Activated CD4-positive, alpha-beta memory T cell treated with anti-CD3 and anti-CD28 coated beads for 36 hours (primary cell): ENCODE data around the gene MYZAP. TPM values are rescaled to one million over a fixed set of nuclear protein-coding genes. Genes with fewer than 3 reads are reported as not detected.

Experiments used
- CTCF ChIA-PET: fragments of 350-600 bp; sonication (Branson Sonifier 250); formaldehyde crosslinking; loops from one replicate; lab custom pipeline; 2021; ENCODE audit warnings: antibody characterized with exemption, inconsistent platforms; lab: Charles Lee
- POLR2A ChIA-PET: fragments of 350-600 bp; sonication (Branson Sonifier 250); formaldehyde crosslinking; loops from one replicate; lab custom pipeline; 2021; ENCODE audit warnings: antibody characterized with exemption; lab: Charles Lee
- DNase-seq: peaks from one replicate; pipeline ENCODE4 v3.0.0-alpha.2; 2020
- H3K27ac Mint-ChIP-seq: one replicate; pipeline ENCODE4 v1.8.0; 2021; ENCODE audit warnings: mixed read lengths
- H3K27me3 Mint-ChIP-seq: one replicate; pipeline ENCODE4 v1.8.0; 2021; ENCODE audit warnings: mixed read lengths
- H3K36me3 Mint-ChIP-seq: one replicate; pipeline ENCODE4 v1.8.0; 2021; ENCODE audit warnings: mixed read lengths
- H3K4me1 Mint-ChIP-seq: one replicate; pipeline ENCODE4 v1.8.0; 2021; ENCODE audit warnings: low read depth, mixed read lengths
- H3K4me3 Mint-ChIP-seq: one replicate; pipeline ENCODE4 v1.8.0; 2021; ENCODE audit warnings: mild to moderate bottlenecking, mixed read lengths
- H3K9me3 Mint-ChIP-seq: one replicate; pipeline ENCODE4 v1.8.0; 2021; ENCODE audit warnings: mixed read lengths
- intact Hi-C: fragments of 100-400 bp; cut with micrococcal nuclease; formaldehyde crosslinking; loops from one replicate; pipeline ENCODE4 v1.15.1; 2023
- total RNA-seq, 2 experiments: library from RNA; stranded (reverse); gene quantifications; one replicate each; pipeline ENCODE4 v1.2.3, GENCODE V29; 2021

Gene MYZAP
- total RNA-seq, 2 experiments from 2014 or later: 0.55 to 0.63 TPM

DNA sequence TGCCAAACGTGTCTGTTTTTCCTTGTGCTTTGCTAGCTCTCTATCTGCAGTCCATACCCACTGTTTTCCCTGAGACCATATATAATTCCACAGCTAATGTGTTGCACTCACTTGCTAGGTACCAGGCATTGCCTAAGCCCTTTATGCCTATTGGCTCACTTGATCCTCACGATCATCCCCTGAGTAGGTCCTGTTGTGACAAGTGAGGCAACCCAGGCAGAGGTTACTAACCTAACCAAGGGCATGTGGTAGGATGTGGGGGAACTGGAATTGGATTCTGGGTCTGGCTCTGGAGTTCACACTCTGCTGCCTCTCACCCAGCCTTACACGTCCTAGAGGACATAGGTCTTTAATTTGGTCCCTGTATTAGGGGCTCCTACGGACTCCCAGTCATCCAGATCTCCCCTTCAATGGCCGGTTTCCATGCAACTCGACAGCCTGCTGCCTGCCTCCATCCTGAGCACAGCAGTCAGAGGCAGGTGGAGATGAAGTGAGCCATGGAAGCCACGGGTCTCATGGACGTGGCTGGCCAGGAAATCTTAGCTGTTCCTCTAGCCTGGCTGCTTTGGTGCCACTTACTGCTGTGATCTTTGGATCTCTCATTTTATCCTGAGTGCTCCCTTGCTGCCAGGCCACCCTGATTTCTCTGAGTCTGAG lies 38.9 kb upstream of the MYZAP start:
- Mint-ChIP-seq H3K4me1 (no peaks in the 10 kb centered on the region), H3K27ac (no peak overlapping the region), H3K4me3 (no peak overlapping the region), H3K36me3 (no peaks in the 10 kb centered on the region), H3K9me3 (no peaks in the 10 kb centered on the region), H3K27me3 (peaks cover 3% of the 10 kb centered on the region)
- no peak for DNase-seq
- ChIA-PET POLR2A (no interaction called here), CTCF (interaction anchor here (2.4 kb wide), 1 partner anchor 7 kb away, joined by 9 read pairs; no protein-coding TSS in a partner anchor)
- intact Hi-C loops: no loop called here

DNA sequence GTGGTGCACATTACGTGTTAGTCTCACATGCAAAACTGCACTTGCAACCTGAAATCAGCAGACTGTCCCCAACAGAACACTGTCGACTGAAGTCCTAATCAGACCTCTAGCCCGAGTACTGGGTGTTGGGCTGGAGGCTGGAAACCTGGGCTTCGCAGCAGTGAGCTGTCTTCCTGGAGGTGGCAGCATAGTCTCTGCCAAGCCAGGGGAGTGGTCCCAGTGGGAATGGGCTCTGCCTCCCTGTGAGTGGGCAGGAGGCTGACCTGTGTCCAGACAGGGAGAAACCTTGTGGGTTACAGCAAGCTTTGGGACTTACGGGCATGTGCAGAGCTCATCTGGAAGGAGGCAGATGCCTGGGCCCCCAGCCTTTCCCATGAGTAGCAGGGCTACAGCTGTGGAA lies 38.2 kb upstream of the MYZAP start:
- CTCF ChIA-PET: interaction anchor here (1.3 kb wide), 1 partner anchor 10 kb away, joined by 4 read pairs; no protein-coding TSS in a partner anchor
- H3K27me3 Mint-ChIP-seq: peaks cover 4% of the 10 kb centered on the region
- H3K36me3 Mint-ChIP-seq: no peaks in the 10 kb centered on the region
- no peak overlapping the region for H3K4me3 Mint-ChIP-seq
- no peaks in the 10 kb centered on the region for H3K9me3 Mint-ChIP-seq
- H3K4me1 Mint-ChIP-seq: no peaks in the 10 kb centered on the region
- intact Hi-C loops: no loop called here
- DNase-seq: no peak
- POLR2A ChIA-PET: no interaction called here
- no peak overlapping the region for H3K27ac Mint-ChIP-seq

DNA sequence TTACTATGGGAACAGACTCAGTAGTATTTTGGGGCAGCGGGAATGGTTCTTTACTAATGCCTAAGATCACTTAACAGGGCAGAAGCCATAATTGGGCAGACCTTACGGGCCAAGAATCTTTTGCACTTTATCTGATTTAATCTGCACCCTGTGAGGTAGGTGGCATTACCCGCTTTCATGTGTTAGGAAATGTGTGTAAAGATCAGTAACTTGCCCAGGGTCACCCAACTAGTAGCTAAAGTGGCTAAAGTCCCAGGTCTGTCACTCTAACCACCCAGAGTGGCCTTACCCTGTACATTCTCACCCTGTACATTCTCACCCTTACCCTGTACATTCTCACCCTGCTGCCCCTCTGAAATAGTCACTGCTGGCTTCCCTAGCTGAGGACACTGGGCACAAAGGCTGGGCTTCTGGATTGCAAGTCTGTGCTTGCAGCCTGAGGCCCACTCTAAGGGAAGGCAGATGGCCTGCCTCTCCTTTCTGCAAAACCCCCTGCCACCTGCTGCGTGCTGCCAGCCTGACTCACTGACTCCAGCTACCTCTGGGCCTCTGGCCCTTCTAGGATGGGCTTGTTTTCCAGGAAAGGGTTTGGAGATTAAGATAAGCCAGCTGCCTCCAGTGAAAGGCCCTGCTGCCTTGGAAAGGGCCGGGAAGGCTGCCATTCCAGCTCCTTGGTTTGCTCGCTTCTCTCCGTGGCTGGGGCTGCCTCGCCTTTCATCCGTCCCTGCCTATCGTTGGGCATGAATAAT lies 37.5 kb upstream of the MYZAP start:
- intact Hi-C loops: no loop called here
- Mint-ChIP-seq H3K4me1 (no peaks in the 10 kb centered on the region), H3K27me3 (peaks cover 4% of the 10 kb centered on the region), H3K4me3 (no peak overlapping the region), H3K27ac (no peak overlapping the region), H3K36me3 (no peaks in the 10 kb centered on the region), H3K9me3 (peaks cover 4% of the 10 kb centered on the region)
- DNase-seq: no peak
- ChIA-PET POLR2A (no interaction called here), CTCF (interaction anchor here (1.3 kb wide), 1 partner anchor 10 kb away, joined by 4 read pairs; no protein-coding TSS in a partner anchor)

DNA sequence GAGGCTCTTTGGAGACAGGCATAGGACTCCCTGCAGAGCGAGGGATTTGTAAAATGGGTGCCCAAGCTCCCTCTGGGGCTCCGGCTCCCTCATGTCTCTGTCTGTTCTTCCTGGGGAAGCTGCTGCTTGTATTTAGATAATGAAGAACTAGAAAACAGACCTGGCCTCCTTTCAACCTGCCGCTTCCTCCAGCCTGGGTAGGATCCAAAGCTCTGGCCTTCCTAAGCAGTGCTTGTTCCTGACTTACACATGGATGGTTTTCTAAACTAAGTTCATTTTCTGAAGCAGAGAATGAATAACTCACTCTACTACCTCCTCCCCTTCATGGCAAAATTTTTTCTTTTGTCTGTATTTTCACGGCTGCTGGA lies 36.9 kb upstream of the MYZAP start:
- ChIA-PET POLR2A (no interaction called here), CTCF (interaction anchor here (1.3 kb wide), 1 partner anchor 11 kb away, joined by 4 read pairs; no protein-coding TSS in a partner anchor)
- Mint-ChIP-seq H3K4me3 (no peak overlapping the region), H3K27me3 (peaks cover 4% of the 10 kb centered on the region), H3K36me3 (no peaks in the 10 kb centered on the region), H3K9me3 (peaks cover 4% of the 10 kb centered on the region), H3K27ac (no peak overlapping the region), H3K4me1 (no peaks in the 10 kb centered on the region)
- no peak for DNase-seq
- intact Hi-C loops: no loop called here

DNA sequence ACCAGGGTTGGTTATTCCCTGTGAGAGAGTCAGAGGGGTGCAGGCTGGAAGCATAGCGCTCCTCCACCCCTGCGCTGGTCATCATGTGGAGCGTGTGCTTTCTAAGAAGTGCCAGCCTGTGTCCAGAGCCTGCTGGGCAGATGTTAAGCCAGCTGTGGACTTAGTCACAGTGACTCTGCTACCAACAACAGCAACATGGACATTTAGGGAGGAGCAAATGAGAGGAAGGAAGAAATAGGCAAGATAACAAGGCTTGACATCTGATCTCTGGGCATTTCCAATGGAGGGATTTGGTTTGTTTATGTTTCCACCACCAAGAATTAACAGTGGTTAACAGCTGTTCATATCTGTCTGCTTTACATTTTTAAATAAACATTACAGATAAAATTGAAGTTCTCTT lies 36.4 kb upstream of the MYZAP start:
- Mint-ChIP-seq H3K27ac (no peak overlapping the region), H3K36me3 (no peaks in the 10 kb centered on the region), H3K4me1 (no peaks in the 10 kb centered on the region), H3K9me3 (peaks cover 4% of the 10 kb centered on the region), H3K4me3 (no peak overlapping the region), H3K27me3 (peaks cover 4% of the 10 kb centered on the region)
- intact Hi-C loops: no loop called here
- ChIA-PET POLR2A (no interaction called here), CTCF (interaction anchor here (2.9 kb wide), 1 partner anchor 306 kb away, joined by 9 read pairs; no protein-coding TSS in a partner anchor)
- no peak for DNase-seq

DNA sequence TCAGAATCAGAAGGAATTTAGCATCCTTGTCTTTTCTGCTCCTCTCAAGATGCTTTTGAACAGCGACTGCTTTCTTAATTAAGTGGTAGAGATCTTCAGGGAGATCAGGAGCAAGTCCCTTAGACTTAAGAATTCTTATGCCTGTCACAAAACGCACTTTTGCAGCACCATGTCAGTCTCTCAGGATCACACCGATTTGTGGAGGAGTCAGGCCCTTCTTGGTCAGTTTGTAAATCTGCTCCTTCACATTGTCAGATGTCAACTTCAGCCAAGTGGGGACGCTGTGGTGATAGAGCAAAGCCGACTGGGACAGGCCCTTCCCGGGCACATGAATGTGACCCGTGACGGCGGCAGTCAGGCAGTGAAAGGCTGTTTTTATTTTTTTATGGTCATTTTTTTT lies 35.7 kb upstream of the MYZAP start:
- DNase-seq: no peak
- Mint-ChIP-seq H3K27ac (no peak overlapping the region), H3K4me1 (peaks cover 3% of the 10 kb centered on the region), H3K4me3 (no peak overlapping the region), H3K9me3 (peaks cover 4% of the 10 kb centered on the region), H3K36me3 (no peaks in the 10 kb centered on the region), H3K27me3 (peaks cover 4% of the 10 kb centered on the region)
- intact Hi-C loops: no loop called here
- POLR2A ChIA-PET: no interaction called here
- CTCF ChIA-PET: interaction anchor here (1.3 to 2.9 kb wide), 2 partner anchors 248 to 305 kb away, joined by 3 to 9 read pairs; no protein-coding TSS in a partner anchor

DNA sequence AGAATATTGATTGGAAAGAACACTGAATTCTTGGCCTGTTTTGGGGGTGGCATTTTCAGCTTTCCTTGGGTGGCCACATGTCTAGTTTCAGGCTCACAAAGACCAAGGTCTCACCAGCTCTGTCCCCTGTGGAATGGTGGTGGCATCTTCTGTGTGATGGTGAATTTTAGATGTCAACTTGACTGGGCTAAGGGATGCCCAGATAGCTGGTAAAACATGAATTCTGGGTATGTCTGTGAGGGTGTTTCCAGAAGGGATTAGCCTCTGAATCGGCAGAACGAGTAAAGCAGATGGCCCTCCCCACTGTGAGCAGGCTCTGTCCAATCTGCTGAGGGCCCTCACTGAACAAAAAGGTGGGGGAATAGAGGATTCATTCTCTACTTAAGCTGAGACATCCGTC lies 34.4 kb upstream of the MYZAP start:
- no peak overlapping the region for H3K4me3 Mint-ChIP-seq
- no peak for DNase-seq
- intact Hi-C loops: no loop called here
- ChIA-PET POLR2A (interaction anchor here (0.6 kb wide), 1 partner anchor 101 kb away, joined by 3 read pairs; no protein-coding TSS in a partner anchor), CTCF (interaction anchor here (0.7 to 2.9 kb wide), 3 partner anchors 16 to 304 kb away, joined by 3 to 9 read pairs (median 3); no protein-coding TSS in a partner anchor)
- peaks cover 2% of the 10 kb centered on the region for H3K27me3 Mint-ChIP-seq
- no peak overlapping the region for H3K27ac Mint-ChIP-seq
- H3K9me3 Mint-ChIP-seq: peaks cover 4% of the 10 kb centered on the region
- H3K4me1 Mint-ChIP-seq: peaks cover 15% of the 10 kb centered on the region
- no peaks in the 10 kb centered on the region for H3K36me3 Mint-ChIP-seq

DNA sequence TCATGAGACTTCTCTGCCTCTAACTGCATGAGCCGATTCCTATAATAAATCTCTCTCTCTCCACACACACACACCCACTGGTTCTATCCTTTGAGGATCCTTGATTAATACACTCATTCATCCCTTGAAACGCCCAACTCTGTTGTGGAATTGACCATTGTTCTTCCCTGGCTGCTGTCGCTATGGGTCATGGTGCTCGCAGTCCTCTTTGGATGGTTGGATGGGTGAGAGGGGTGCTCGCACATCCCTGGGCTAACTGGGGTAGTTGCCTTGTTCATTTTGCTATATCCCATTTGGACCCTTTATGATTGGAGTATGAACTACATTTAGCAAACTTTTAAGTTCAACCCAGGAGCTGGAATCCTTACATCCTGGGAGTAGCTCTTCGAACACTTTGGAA lies 33.9 kb upstream of the MYZAP start:
- Mint-ChIP-seq H3K4me1 (peaks cover 21% of the 10 kb centered on the region), H3K36me3 (no peaks in the 10 kb centered on the region), H3K27me3 (peaks cover 2% of the 10 kb centered on the region), H3K9me3 (peaks cover 4% of the 10 kb centered on the region), H3K27ac (no peak overlapping the region), H3K4me3 (no peak overlapping the region)
- no peak for DNase-seq
- ChIA-PET POLR2A (no interaction called here), CTCF (interaction anchor here (0.7 to 2.9 kb wide), 2 partner anchors 16 to 303 kb away, joined by 3 to 9 read pairs; no protein-coding TSS in a partner anchor)
- intact Hi-C loops: no loop called here

DNA sequence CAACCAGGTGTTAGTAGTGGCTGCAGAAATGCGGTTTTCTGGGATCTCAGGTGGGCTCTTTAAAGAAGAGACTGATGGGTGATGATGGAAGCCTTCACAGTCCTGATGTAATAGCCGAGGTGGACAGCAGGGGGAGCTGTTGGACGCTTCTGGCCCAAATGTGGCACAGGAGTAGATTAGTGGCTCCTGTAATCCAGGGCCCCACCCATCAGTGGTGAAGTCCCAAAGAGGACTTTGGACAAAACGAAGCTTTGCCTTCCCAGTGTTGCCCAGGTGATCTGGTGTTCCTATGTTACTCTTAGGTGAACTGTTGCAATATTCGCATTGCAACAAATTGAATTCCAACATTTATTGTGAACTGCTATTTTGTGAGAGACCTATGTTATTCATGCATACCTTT lies 31.8 kb upstream of the MYZAP start:
- POLR2A ChIA-PET: no interaction called here

DNA sequence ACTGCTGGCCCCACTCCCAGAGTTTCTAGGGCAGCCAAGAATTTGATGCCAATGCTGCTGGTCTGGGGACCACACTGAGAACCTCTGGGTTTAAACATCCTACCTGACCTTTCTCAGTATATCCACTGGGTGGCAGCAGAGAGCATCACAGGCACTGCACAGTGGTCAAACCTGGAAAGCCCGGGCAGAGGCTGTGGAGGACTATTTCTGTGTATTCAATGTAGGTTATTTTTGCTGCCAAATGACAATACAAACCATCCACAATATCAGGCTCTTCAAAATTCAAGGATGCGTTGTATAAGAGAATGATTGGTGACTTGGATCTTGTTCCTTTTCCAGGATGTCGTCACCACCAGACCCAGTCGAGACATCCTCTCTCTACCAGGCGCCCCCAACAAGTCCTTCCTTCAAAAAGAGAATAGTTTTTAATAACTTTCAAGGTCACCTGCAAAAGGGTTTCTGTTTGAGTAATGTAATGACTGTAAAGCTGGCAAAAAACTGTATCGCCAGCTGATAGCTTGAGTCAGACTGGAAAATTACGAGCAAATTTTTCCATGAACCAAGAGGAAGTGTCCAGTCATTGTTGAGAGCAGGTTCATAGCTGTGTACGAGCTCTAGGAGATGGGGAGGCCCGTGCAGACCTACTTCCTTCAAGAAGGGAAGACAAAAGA lies 30.5 kb upstream of the MYZAP start:
- Mint-ChIP-seq H3K9me3 (peaks cover 4% of the 10 kb centered on the region), H3K27me3 (peaks cover 2% of the 10 kb centered on the region), H3K27ac (peak overlapping the region; percentile 74), H3K4me1 (peaks cover 39% of the 10 kb centered on the region), H3K36me3 (no peaks in the 10 kb centered on the region), H3K4me3 (peak overlapping the region; percentile 5)
- ChIA-PET POLR2A (no interaction called here), CTCF (interaction anchor here (0.6 to 3.6 kb wide), 29 partner anchors 10 to 1968 kb away, joined by 3 to 51 read pairs (median 6); partner anchors contain the start of gene POLR2M)
- DNase-seq: peak; percentile 73
- intact Hi-C loops: loop anchor here (1.0 to 5.0 kb wide), 5 partner anchors 26 to 505 kb away; partner anchors contain the start of gene POLR2M

More for the DNA sequence above, 31.8 kb upstream of the MYZAP start:
- peaks cover 2% of the 10 kb centered on the region for H3K27me3 Mint-ChIP-seq
- CTCF ChIA-PET: interaction anchor here (0.9 to 3.6 kb wide), 27 partner anchors 8 to 622 kb away, joined by 3 to 51 read pairs (median 4); partner anchors contain the start of gene POLR2M
- intact Hi-C loops: loop anchor here (1.0 to 5.0 kb wide), 3 partner anchors 52 to 511 kb away; no protein-coding TSS in a partner anchor
- H3K9me3 Mint-ChIP-seq: peaks cover 4% of the 10 kb centered on the region
- H3K4me3 Mint-ChIP-seq: no peak overlapping the region
- no peak overlapping the region for H3K27ac Mint-ChIP-seq
- DNase-seq: peak; percentile 83
- peaks cover 31% of the 10 kb centered on the region for H3K4me1 Mint-ChIP-seq
- H3K36me3 Mint-ChIP-seq: no peaks in the 10 kb centered on the region

DNA sequence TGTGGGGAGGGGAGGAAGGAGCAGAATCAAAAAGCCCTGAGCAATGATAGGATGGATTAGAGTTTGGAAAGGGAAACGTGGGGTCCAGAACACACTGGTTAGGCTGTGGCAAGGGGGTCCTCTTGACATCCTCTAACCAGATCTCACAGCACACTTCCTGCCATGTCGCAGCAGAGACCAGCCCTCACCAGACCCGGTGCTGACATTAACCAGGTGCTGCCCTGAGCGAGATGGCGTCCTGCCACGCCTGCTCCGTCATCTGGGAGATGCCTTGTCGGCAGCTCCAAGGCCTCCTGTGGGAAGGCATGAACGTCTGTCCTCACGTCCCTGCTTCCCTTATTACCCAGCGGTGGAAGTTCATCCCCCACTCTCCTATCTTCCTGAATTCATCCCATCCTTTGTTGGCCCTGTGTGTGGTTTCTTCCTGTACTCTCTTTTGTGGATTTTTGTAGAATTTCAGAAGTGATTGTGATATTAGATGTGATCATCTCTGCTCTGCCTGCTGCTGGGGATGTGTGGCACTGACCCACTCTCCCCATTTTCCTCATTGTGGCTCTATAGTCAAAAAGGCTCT lies 29.4 kb upstream of the MYZAP start:
- POLR2A ChIA-PET: no interaction called here

More for the DNA sequence above, 29.4 kb upstream of the MYZAP start:
- Mint-ChIP-seq H3K36me3 (no peaks in the 10 kb centered on the region), H3K4me1 (peaks cover 41% of the 10 kb centered on the region), H3K4me3 (no peak overlapping the region), H3K27ac (no peak overlapping the region), H3K9me3 (peaks cover 4% of the 10 kb centered on the region), H3K27me3 (peaks cover 2% of the 10 kb centered on the region)
- DNase-seq: no peak
- CTCF ChIA-PET: interaction anchor here (0.9 to 3.6 kb wide), 5 partner anchors 15 to 298 kb away, joined by 3 to 51 read pairs (median 6); partner anchors contain the start of gene POLR2M
- intact Hi-C loops: loop anchor here (5.0 kb wide), 1 partner anchor 80 kb away; no protein-coding TSS in a partner anchor
